Liver (tissue), 3 donors: ENCODE data around the gene COMMD6.

Experiments used
- ATF3 ChIP-seq: IDR thresholded peaks from 2 replicates; pipeline ENCODE4 v1.6.1; 2016; ENCODE audit warnings: antibody characterized with exemption
- GABPA ChIP-seq, 2 donors: IDR thresholded peaks in 1 of 2; conservative IDR thresholded peaks in 1 of 2; 2 replicates each; pipeline ENCODE4 v1.6.1; 2016; ENCODE audit warnings: antibody characterized with exemption in 2 of 2, mild to moderate bottlenecking in 1 of 2, moderate library complexity in 1 of 2
- RAD21 ChIP-seq, 2 donors: IDR thresholded peaks; 2 replicates each; pipeline ENCODE4 v1.6.1; 2016; ENCODE audit warnings: antibody characterized with exemption in 2 of 2, mild to moderate bottlenecking in 2 of 2
- RXRA ChIP-seq, 2 donors: IDR thresholded peaks; 2 replicates each; pipeline ENCODE4 v1.6.1; 2017 to 2018; ENCODE audit warnings: antibody characterized with exemption in 2 of 2, mild to moderate bottlenecking in 1 of 2
- SP1 ChIP-seq: IDR thresholded peaks from 2 replicates; pipeline ENCODE4 v1.6.1; 2018; ENCODE audit warnings: antibody characterized with exemption, mild to moderate bottlenecking
- TAF1 ChIP-seq: conservative IDR thresholded peaks from 2 replicates; pipeline ENCODE4 v1.6.1; 2016; ENCODE audit warnings: antibody characterized with exemption, mild to moderate bottlenecking
- TF ChIP-seq, protein P1 (sequence below): fragments of 150-350 bp; IDR thresholded peaks from 2 replicates; pipeline ENCODE4 v1.5.1; 2017; ENCODE audit warnings: improper control_type of control experiment, low read depth, low read length; ENCODE audit not compliant: missing input control
- TF ChIP-seq, protein P2 (sequence below): IDR thresholded peaks from 2 replicates; pipeline ENCODE4 v1.6.1; 2016; ENCODE audit warnings: antibody characterized with exemption
- TF ChIP-seq, protein P3 (sequence below): IDR thresholded peaks from 2 replicates; pipeline ENCODE4 v1.6.1; 2016; ENCODE audit warnings: antibody characterized with exemption, mild to moderate bottlenecking
- TF ChIP-seq, protein P4 (sequence below): IDR thresholded peaks from 2 replicates; pipeline ENCODE4 v1.6.1; 2016; ENCODE audit warnings: antibody characterized with exemption
- donor health status: healthy.
- donor health status: healthy.

GRCh38 chr13:75512253-75512652 is 25.4 kb downstream of the COMMD6 start:
- TF ChIP-seq, protein P1, sequence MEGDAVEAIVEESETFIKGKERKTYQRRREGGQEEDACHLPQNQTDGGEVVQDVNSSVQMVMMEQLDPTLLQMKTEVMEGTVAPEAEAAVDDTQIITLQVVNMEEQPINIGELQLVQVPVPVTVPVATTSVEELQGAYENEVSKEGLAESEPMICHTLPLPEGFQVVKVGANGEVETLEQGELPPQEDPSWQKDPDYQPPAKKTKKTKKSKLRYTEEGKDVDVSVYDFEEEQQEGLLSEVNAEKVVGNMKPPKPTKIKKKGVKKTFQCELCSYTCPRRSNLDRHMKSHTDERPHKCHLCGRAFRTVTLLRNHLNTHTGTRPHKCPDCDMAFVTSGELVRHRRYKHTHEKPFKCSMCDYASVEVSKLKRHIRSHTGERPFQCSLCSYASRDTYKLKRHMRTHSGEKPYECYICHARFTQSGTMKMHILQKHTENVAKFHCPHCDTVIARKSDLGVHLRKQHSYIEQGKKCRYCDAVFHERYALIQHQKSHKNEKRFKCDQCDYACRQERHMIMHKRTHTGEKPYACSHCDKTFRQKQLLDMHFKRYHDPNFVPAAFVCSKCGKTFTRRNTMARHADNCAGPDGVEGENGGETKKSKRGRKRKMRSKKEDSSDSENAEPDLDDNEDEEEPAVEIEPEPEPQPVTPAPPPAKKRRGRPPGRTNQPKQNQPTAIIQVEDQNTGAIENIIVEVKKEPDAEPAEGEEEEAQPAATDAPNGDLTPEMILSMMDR = no peak
- TF ChIP-seq RAD21 (IDR thresholded peaks at IDR 0.05) = no peak
- TF ChIP-seq, protein P2, sequence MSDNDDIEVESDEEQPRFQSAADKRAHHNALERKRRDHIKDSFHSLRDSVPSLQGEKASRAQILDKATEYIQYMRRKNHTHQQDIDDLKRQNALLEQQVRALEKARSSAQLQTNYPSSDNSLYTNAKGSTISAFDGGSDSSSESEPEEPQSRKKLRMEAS = no peak
- TF ChIP-seq, protein P3, sequence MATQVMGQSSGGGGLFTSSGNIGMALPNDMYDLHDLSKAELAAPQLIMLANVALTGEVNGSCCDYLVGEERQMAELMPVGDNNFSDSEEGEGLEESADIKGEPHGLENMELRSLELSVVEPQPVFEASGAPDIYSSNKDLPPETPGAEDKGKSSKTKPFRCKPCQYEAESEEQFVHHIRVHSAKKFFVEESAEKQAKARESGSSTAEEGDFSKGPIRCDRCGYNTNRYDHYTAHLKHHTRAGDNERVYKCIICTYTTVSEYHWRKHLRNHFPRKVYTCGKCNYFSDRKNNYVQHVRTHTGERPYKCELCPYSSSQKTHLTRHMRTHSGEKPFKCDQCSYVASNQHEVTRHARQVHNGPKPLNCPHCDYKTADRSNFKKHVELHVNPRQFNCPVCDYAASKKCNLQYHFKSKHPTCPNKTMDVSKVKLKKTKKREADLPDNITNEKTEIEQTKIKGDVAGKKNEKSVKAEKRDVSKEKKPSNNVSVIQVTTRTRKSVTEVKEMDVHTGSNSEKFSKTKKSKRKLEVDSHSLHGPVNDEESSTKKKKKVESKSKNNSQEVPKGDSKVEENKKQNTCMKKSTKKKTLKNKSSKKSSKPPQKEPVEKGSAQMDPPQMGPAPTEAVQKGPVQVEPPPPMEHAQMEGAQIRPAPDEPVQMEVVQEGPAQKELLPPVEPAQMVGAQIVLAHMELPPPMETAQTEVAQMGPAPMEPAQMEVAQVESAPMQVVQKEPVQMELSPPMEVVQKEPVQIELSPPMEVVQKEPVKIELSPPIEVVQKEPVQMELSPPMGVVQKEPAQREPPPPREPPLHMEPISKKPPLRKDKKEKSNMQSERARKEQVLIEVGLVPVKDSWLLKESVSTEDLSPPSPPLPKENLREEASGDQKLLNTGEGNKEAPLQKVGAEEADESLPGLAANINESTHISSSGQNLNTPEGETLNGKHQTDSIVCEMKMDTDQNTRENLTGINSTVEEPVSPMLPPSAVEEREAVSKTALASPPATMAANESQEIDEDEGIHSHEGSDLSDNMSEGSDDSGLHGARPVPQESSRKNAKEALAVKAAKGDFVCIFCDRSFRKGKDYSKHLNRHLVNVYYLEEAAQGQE = no peak
- no peak for TF ChIP-seq TAF1
- TF ChIP-seq GABPA (IDR thresholded peaks at IDR 0.05 in 1 of 2, conservative IDR thresholded peaks at IDR 0.05 in 1 of 2) = no peak
- TF ChIP-seq, protein P4, sequence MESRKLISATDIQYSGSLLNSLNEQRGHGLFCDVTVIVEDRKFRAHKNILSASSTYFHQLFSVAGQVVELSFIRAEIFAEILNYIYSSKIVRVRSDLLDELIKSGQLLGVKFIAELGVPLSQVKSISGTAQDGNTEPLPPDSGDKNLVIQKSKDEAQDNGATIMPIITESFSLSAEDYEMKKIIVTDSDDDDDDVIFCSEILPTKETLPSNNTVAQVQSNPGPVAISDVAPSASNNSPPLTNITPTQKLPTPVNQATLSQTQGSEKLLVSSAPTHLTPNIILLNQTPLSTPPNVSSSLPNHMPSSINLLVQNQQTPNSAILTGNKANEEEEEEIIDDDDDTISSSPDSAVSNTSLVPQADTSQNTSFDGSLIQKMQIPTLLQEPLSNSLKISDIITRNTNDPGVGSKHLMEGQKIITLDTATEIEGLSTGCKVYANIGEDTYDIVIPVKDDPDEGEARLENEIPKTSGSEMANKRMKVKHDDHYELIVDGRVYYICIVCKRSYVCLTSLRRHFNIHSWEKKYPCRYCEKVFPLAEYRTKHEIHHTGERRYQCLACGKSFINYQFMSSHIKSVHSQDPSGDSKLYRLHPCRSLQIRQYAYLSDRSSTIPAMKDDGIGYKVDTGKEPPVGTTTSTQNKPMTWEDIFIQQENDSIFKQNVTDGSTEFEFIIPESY = no peak
- no peak for TF ChIP-seq RXRA (IDR thresholded peaks at IDR 0.05)
- TF ChIP-seq ATF3 = no peak
- TF ChIP-seq SP1 = no peak
